ENCODE results near the gene BABAM2. TPM values are rescaled to one million over a fixed set of nuclear protein-coding genes. Genes with fewer than 3 reads are reported as not detected.

Gene BABAM2
- total and polyA plus RNA-seq, 4 donors = 9.9 to 17.0 (median 13.9) TPM

GRCh38 chr2:28300485-28301341, 410.2 kb downstream of the BABAM2 start:
- Histone ChIP-seq H3K4me1 (ENCODE audit: control insufficient read depth in 4 of 4, insufficient read depth in 4 of 4, low read length in 3 of 4) (no peaks in the 10 kb centered on the region), H3K27me3 (ENCODE audit: control insufficient read depth in 4 of 4, insufficient read depth in 4 of 4, low read length in 3 of 4) (no peaks in the 10 kb centered on the region), H3K9me3 (ENCODE audit: control insufficient read depth in 4 of 4, low read length in 3 of 4) (peaks cover 0 to 4% (median 1%) of the 10 kb centered on the region in 4 donors), H3K36me3 (ENCODE audit: control insufficient read depth in 4 of 4, insufficient read depth in 3 of 4, low read depth in 1 of 4, low read length in 3 of 4) (peaks cover 0 to 2% (median 0%) of the 10 kb centered on the region in 4 donors), H3K9ac (ENCODE audit: low read depth in 1 of 2, low read length in 2 of 2) (no peak overlapping the region), H3K4me3 (ENCODE audit: low read depth in 1 of 3, low read length in 3 of 3) (no peak overlapping the region), H3K27ac (ENCODE audit: low read depth in 1 of 2, low read length in 2 of 2) (no peak overlapping the region)
- WGBS = 90% methylated on average over 9 of the region's 9 CpGs
- TF ChIP-seq SP1 (IDR thresholded peaks at IDR 0.05) (no peak), CTCF (IDR thresholded peaks at IDR 0.05; ENCODE audit: low read depth, low read length, missing input control) (no peak), ZBTB33 (IDR thresholded peaks at IDR 0.05) (no peak), YY1 (IDR thresholded peaks at IDR 0.05) (no peak), RXRA (IDR thresholded peaks at IDR 0.05) (no peak), TAF1 (conservative IDR thresholded peaks at IDR 0.05) (no peak), ATF3 (IDR thresholded peaks at IDR 0.05) (no peak), HNF4G (IDR thresholded peaks at IDR 0.05) (no peak), RAD21 (IDR thresholded peaks at IDR 0.05) (no peak), MAX (IDR thresholded peaks at IDR 0.05) (no peak), JUND (IDR thresholded peaks at IDR 0.05) (no peak), HNF4A (conservative IDR thresholded peaks at IDR 0.05) (no peak), REST (IDR thresholded peaks at IDR 0.05) (no peak), FOXA2 (IDR thresholded peaks at IDR 0.05) (no peak), GABPA (IDR thresholded peaks at IDR 0.05 in 1 of 2, conservative IDR thresholded peaks at IDR 0.05 in 1 of 2) (no peak), EGR1 (IDR thresholded peaks at IDR 0.05; ENCODE audit: low read depth in 2 of 2) (no peak), NR2F2 (IDR thresholded peaks at IDR 0.05) (no peak)
- no peak for DNase-seq (ENCODE audit: low spot score)

Measured in liver (tissue), 9 donors.